Suppressor macrophage treated with lipopolysaccharide for 1 hour (primary cell): ENCODE data around the gene D2HGDH.
A peak's percentile ranks its signal among the peaks of the same experiment; 100 is the strongest.
"Not testable (repeated sequence)": the region's sequence is repeated elsewhere in the genome, so short reads cannot be mapped to it uniquely, and the experiment has no call there.

Experiments used
- DNase-seq, 3 donors: peaks; one replicate each; pipeline ENCODE4 v3.0.0-alpha.2; 2020 to 2022

D2HGDH gene

GRCh38 chr2:241771286-241772062 is 37.0 kb downstream of the D2HGDH start:
- DNase-seq: no peak

- DNase-seq: no peak
Measured at GRCh38 chr2:241772063-241772499, 37.7 kb downstream of the D2HGDH start.

DNA sequence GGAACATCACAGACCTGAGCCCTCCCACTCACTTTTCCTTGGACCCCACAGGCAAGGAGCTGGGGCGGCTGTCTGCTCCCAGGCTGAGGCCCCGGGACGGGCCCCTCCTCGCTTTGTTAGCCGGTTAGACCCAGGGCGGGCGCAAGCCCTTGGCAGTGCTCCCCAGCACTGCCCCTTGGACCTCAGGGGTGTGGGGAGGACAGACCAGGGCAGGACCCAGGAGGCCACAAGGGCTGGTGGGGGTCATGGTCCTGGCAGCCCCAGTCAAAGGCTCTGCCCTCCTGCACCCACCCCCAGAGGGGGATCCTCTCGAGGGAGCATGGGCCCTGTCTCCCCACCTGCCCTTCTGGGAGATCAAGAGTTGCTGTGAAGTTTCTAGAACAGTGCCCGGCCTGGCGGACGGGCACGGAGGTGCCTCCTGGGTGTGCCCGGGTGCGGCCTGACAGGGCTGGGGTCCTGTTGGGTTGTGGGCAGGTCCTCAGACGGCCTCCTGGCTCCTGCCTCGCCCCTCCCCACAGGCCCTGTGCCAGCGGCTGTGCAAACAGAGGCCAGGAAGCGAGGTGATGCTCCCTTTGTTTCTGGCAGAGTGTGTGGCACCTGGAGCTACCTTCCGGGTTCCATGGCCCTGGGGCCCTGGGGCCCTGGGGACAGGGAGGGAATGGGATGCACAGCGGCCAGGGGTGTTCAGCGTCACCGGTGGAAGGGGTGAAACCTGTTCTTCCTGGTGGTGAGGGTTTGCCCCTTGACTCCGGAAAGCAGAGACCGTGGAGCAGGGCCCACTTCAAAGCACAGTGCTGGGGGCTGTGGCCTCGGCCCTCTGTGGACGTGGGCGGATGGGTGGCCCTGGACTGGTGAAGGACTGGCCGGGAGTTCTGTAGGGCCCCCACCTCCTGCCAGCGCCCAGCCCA is 39.3 kb downstream of the D2HGDH start:
- no peak for DNase-seq

DNA sequence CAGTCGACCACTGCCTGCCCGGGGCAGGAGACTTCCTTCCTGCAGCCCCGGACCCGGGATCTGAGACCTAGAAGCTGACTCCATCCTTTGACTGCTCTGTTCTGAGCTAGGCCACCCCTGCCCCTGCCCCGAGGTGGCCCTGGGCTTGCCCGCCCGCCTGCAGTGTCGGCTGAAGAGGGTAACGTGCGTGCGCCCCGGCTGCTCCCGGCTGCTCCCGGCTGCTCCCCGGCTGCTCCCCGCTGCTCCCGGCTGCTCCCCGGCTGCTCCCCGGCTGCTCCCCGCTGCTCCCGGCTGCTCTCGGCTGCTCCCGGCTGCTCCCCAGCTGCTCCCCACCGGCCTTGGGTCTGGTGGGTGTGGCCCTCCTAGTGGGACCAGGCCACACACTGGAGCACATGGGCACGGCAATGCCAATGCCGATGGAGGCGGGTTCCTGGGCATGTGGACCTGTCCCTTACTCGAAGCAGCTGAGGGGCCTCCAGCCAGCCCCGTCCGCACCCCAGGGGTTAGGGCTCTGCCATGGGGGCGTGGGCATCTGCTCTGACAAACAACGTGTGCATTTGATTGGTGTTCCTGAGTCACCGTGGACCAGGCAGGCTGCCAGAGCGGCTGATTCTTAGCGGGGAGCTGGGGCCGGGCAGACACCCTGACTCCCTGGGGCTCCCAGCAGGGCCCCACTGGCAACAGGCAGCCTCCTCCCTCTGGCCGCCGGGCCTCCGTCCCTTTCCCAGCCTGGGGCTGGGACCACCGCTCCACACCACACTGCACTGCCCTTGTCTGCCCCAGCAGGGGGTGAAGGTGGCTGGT is 40.2 kb downstream of the D2HGDH start:
- no peak for DNase-seq

GRCh38 chr2:241775223-241776177 is 41.1 kb downstream of the D2HGDH start:
- no peak for DNase-seq

GRCh38 chr2:241776336-241777169 is 42.1 kb downstream of the D2HGDH start, which contains the start of gene GAL3ST2:
Gene GAL3ST2 (plus strand): TSS chr2:241776822. CDS start chr2:241776956, 134 bp downstream.
- no peak for DNase-seq

- no peak for DNase-seq
Measured at GRCh38 chr2:241777170-241777685, 42.8 kb downstream of the D2HGDH start.

DNA sequence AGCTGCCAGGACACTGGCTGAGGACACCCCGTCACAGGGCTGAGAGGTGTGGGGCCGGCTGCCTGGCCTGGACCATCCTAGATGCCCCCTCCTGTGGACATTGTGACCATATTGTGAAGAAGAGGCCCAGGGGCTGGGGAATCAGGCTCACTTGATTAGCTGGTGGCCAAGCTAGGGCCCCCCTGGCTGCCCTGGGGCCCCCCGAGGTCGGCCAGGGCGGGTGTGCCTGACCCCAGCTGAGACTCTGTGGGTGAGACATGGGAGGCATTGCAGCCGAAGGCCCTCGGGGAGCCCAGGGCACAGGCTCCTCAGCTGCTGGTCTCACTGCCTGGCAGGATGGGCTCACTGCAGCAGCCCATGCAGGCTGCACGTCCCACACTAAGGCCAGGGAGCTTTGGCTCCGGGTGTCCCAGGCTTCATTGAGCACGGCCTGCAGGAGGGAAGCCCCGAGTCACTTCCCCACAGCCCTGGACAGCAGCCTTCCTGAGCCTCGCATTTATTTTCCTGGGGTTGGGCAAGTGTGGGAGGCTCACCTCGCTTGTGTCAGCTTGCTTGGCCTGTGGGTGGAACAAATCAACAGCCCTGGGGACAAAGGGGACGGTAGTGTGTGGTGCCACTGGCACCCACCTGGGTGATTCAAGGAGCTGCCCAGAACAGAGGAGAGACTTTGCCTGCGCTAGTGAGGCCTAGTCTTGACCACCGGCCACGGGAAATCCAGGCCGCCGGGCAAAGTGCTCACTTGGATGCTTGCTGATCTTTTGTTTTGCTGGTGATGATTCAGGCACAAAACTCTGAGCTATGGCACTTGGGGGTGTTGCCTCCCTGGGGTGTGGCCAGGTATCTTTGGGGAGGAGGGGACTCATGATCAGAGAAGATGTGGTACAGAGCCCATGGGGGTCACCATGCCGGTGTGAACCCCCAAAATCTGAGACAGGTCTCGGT is 43.5 kb downstream of the D2HGDH start:
- peak in 1 of 3 donors; percentile 20 for DNase-seq

DNA sequence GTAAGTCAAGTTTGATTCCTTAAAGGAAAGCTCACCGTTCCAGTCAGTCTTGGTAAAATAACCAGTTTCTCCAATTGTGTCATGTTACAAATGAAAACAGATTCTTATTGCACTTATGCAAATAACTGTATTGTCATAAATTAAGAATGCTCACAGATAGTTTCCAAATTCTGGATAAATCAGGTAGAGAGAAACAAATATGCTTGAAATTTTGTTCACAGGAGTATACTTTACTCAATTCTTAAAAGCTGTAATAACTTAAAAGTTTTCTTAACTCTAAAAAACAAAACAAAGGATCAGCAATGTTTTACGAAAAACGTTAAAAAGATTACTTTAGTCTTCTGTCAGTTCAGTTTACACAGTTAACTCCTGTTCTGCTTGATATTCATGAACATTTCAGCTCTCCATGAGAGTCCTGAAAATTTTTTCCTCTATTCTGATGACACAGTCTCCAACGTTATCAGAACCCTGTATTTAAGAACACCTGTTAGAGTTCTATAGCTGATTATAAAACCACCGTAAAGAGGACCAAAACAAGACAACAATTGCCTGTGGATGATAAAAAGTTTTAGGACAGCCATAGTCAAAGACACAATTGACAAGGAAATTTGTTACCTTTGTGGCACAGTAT is 46.6 kb downstream of the D2HGDH start:
- DNase-seq: no peak

GRCh38 chr2:241782053-241782452 is 47.6 kb downstream of the D2HGDH start:
- DNase-seq: not testable (repeated sequence)

DNA sequence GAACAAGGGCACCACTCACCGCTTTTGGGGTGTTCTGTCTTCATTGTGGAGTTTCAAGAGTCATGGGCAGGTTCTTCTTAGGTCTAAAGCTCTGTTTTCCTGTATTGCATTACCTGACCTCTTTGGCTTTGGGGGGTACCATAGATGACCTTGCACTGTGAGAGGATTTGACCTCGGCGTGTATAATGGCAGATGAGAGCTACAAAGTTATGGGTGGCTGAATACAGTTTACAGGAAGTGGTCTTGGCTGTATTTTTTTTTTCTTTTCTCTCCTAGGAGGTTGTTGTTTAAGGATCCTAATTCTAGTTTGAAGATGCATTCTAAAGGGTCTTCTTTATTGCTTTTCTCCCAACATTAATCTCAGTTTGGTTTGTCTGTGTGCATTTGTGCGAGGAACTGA is 53.7 kb downstream of the D2HGDH start:
- no peak for DNase-seq

DNA sequence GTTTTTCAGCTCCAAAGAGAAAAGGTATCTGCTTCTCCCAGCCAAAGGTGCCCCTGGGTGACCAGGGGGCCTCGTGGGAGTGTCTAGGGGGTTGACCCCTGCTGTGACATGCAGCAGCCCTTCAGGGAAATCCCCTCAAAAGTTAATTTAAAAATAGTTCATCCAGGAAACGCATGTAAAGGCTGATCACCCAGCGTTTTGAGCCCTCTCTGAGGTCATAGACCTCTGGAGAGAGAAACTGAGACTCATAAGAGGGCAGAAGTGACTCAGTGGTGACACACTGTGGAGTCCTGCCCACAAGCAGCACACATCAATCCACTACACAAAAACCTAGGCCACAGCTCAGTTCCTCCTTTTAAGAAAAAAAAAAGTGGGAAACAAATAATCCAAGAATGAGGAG is 54.1 kb downstream of the D2HGDH start:
- DNase-seq: peak; percentile 59 to 85 (median 65)

- not testable (repeated sequence) for DNase-seq
Measured at GRCh38 chr2:241791385-241791784, 57.0 kb downstream of the D2HGDH start.

- DNase-seq: no peak
Measured at GRCh38 chr2:241793385-241793784, 59.0 kb downstream of the D2HGDH start.

GRCh38 chr2:241794250-241794823 is 59.9 kb downstream of the D2HGDH start:
- DNase-seq: no peak

DNA sequence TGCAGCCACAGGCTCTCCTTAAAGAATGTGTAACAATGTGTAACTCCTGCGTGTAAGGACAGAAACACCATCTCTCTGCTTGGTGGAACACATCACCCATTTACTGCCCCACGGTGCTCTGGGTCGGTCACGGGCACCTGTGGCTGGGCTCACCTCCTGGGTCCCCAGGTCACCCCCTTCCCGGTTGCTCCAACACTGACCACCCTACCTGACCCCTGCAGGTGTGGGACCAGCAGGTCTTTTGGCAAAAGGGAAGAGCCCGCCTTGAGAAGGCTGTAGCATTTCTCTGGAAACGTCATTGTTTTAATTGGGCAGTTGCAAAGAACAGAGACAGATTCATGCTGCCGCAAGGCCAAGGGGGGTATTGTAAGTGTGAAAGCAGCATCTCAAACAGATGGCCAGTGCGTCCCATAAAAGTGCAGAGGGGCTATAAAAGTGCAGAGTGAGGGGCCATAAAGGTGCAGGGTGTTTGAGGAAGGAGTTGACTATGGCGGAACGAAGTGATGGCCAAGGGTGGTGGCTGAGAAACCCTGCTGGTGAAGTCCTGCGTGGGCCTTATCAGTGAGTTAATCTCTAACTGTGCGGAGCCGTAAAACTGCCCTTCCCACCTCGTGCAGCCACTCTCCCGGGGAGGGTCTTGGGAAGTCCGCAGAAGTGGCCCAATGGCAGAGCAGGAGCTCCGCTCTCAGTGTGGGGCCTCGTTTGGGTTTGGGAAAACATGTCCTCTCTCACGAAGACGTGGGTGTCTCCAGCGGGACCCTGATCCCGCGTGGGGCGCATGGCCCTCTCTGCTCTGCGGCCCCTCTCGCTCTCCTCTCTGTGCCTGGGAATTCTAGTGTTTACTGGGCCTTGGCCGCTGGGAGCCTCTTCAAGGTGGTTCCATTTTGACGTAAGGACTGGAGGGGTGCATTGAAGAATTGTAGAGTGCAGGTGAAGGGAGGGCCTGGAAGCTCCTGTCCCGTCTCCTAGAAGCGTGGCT is 60.9 kb downstream of the D2HGDH start:
- no peak for DNase-seq

GRCh38 chr2:241796209-241796608 is 61.8 kb downstream of the D2HGDH start:
- DNase-seq: no peak
